Stimulated activated CD4-positive, alpha-beta T cell treated with anti-CD3 and anti-CD28 coated beads, Interleukin-2, amount 100 ng/mL, for 24 hours (primary cell): Measurements from ENCODE around the gene PDK2.

ENCODE experiments used
- DNase-seq, 2 donors: peaks; one replicate each; pipeline ENCODE4 v3.0.0-alpha.2; 2020

PDK2 gene

DNA sequence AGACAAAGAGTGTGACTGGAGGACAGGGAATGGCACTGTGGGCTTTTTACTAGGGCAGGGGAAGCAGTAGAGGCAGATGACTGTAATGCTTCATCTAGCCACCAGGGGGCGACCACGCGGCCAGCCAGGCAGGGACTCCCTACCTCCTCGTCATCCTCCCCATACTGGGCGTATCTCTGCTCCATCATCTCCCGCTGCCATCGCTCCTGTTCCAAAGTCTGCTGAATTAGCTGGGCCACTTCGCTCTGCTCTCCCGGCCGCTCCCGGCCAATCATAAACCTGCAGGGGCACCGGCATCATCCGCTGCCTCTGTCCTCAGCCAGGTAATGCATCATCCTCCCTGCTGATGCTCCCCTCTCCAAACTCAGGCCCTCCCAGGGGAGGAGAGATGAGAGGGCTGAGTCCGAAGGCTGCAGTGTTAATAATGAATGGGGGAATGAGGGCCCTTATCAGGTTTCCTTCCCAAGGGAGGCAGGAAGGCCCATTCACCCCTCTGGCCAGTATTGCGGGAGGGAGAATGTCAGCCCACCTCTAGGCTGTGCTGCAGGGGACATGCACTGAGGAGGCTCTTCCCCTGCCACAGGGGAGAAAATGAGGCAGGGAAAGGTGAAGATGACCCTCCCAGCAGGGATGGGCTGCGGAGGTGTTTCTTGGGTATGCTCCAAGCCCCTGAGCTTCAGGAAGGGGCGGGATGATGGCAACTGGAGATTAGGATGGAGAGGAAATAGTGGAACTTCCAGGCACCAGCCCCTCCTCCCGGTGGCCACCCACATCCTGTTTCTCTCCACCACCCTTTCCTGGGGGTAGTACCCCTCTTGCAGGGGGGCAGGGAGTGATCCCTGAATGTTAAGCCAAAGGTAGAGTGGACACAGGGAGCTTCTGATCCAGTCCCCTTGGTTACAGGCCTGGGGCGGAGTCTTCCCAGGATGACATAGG, 45.1 kb downstream of the PDK2 start:
- peak; percentile 85 for DNase-seq

DNA sequence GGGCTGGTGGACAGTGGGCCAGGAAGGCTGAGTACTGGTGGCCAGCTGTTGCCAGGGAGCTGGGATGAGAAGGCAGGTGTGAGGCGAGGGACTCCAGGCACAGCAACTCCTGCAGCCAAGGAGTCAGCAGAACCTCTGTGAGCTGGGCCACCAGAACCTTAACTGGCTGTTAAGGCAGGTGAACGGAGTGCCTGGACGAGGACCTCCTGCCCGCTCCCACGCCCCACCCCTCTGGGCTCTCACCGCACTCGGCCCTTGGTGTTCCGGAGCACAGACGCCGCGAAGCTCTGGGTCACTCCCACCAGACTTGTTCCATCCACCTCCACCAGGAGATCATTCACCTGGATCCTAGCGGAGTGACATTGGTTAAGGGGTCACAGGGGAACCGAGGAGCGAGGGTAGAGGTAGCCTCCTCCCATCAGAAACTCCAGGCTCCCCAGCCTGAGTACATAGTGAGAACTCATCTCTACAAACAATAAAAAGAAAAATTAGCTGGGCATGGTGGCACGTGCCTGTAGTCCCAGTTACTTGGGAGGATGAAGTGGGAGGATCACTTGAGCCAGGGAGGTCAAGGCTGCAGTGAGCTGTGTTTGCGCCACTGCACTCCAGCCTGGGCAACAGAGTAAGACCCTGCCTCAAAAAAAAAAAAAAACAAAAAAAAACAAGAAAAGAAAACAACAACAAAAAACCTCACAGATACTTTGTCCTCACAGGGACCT, 46.0 kb downstream of the PDK2 start:
- no peak for DNase-seq

DNA sequence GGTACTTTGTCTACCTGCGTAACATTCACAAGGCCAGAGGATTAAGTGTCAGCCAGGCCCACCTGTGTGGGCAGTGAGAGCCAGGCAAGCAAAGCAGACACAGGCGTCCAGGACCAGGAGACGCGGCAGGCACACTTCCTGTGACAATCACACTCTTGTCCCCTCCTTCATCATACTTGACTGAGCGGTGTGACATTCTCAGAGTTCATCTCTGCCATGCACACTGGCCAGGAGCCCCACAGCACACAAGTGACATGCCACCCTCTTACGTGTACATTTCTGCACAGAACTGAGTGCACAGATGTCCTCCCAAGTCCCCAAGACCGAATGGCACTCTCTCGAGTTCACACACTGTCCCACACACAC, 46.6 kb downstream of the PDK2 start:
- no peak for DNase-seq

DNA sequence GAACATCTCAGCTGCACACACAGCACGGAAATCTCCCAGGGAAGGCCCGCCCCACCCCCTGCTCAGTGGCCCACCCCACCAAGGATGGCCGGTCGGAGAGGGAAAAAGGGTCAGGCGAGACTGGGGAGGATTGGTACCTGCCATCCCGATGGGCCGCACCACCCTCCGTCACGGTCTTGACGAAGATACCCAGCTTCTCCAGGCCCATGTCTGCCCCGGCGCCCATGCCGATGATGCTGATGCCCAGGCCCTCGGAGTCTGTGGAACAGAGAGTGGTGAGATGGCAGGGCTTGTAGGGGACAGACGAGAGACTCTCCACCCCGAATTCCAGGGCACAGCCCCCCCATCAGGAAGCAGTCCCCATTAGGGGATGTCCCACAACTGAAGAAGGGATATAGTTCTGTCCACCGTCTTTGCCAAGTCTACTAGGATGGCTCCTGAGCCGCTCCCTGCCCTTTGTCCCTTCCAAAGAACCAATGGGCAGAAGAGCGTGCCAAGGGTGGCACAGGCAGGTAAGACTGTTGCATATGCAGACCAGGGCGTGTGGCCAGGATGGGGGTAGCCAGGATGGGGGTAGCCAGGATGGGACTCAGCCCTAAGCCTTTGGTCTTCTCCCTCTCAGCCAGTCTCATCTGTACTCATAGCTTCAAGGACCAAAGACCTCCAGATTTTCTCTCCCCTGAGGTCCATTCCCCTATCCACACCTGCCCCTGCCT, 48.5 kb downstream of the PDK2 start:
- DNase-seq, result no peak

DNA sequence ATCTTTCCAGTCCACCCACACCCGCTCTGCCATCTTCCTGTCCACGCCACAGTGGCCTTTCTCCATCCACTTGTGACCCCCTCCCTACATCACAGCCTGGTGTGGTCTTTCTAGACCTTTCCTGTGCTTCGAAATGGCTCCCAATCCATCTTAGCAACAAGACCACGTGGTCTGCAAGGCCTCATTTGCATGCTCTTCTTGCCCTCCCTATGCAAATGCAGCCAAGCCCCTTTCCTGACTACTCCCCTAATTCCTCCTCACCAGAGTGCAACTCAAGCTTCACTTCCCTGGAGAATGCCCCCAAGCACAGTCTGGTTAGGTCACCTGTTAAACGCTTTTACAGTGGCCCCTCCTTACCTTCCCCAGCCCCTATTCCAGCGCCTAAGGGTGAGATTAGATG, 49.2 kb downstream of the PDK2 start:
- no peak for DNase-seq

DNA sequence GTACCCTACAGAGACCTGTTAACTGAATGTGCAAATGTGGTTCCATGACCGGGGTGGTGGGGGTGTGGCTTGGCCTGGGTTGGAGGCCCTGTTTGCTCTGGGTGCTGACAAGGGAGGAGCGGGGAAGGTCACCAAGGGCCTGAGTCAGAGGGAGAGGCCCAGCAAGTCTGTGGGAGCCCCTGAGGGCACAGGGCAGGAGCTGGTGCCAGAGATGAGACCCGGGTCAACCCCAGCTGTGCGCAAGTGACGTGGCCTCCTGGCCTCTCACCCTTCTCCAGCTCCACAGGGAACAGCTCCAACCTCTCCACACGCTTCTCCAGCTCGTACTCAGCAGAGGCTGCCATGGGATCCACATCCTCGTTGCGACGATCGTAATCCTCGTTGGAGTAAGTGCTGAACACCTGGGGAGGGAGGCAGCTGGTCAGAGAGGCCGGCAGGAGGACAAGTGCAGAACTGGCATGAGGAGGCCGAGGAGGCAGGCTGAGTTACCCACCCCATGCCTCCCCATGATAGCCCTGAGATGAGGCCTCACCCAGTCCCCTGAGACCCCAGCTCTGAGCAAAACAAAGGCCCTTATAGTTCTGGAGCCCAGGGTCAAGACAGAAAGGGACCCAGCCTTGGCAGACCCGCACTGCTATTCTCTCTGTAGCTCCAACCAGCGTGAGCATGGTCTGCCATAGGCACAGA, 49.8 kb downstream of the PDK2 start:
- DNase-seq, result no peak

DNA sequence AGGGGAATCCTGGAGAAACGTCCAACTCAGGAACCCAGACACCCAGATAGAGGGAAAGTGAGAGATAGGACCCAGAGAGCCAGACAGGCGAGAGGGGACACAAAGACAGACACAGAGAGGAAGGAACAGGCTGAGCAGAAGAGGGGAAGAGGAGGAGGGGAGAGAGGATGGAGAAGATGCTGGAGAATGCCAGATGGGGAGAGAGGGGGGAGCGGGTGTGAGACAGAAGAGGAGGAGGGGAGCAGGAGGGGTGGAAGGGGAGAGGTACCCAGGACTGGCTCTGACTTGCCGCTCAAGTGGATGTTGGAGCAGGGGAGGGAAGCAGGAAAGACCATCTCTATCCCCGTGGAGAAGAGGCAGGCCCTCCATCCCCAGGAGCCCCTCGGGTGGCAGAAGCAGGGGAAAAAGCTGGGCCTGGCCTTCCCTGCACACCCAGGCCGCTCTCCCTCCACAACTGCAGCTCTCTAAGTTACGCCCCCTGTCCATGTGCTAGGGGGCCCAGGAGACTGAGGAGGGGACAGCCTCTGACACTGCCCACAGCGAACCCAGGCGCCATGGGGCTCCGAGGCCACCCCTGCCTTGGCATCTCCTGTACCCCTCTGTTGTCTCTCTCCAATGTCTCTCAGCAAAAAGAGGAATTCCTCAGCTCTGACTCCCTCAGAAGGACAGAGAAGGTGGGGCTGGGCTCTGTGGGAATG, 50.5 kb downstream of the PDK2 start:
- no peak for DNase-seq

DNA sequence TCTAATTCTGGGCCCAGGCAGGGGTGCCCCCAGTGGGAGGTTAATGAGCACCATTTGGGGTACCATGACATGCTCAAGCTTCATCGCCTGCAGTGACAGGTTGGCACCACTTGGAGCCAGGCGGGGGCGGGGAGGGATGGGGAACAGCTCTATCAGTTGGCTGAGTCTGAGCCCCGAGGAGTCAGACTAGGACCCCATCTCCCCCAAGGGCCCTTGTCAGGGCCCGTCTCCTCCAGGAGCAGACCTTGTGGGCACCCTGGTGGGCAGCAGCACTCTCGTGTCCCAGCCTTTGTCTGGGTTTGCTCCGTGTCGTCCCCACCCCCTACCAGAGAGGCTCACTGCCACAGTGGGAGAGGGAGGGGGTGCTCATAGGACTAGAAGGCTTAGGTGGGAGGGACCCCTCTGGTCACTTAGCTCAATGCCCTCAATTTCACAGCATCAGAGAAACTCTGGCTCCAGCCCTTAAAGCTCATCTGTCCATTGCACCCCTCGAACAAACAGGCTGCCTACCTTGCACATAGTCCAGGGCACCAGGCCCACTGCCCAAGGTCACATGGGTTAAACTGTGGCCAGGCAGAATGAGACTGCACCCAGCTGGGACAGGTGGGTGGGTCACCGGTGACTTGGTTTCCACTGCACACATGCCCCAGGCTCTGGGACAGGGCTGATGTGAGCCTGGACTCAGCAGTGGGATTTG, 51.2 kb downstream of the PDK2 start:
- DNase-seq, result peak in 1 of 2 donors; percentile 37

DNA sequence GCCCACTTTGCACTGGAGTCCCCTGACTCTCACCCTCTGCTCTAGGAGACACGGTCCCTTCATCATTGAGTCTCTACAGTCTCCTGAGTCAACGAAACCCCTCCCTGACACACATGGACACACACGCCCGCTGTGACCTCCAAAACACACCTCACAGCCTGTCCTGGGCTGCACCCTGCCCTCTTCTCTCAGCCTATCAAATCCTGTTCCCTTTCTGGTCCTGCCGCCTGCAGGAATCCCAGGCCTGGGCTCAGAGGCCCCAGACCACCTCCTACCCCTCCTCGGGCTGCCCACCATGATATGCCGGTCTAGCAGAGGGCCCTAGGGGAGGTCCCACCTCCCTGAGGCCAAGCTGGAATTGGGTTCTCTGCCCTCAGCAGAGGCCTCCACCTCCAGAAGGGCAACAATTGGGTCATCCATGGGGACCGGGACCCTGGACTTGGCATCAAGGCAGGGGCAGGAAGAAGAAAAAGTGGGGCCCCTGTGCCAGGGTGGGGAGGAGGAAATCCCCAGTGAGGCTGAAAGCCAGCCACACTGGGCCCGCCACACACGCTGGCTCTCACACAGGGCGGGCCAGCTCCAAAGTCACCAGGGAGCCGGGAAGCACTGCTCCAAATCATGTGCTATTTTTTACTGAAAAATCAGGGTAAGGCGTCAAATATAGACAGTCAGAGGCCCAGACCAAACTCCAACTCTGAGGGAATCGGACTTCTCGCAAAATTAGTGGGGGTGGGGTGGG, 51.9 kb downstream of the PDK2 start:
- DNase-seq, result no peak

DNA sequence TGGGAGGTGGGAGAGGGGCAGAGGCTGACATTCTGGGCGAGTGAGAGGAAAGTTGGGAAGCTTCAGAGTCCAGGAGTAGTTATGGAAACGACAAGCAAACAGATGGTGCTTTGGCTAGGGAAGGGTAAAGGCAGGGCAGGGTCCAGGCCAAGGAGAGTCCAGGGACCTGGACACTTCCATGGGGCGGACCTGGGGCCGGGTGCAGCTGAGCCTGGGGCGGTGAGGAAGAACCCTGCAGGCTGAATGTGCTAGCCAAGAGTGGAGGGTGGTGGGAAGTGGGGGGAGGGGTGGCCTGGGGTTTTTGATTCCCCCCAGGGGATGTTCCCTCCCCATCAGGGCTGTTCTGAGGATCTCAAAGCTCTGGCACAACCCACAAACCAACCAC, 52.7 kb downstream of the PDK2 start:
- no peak for DNase-seq

DNA sequence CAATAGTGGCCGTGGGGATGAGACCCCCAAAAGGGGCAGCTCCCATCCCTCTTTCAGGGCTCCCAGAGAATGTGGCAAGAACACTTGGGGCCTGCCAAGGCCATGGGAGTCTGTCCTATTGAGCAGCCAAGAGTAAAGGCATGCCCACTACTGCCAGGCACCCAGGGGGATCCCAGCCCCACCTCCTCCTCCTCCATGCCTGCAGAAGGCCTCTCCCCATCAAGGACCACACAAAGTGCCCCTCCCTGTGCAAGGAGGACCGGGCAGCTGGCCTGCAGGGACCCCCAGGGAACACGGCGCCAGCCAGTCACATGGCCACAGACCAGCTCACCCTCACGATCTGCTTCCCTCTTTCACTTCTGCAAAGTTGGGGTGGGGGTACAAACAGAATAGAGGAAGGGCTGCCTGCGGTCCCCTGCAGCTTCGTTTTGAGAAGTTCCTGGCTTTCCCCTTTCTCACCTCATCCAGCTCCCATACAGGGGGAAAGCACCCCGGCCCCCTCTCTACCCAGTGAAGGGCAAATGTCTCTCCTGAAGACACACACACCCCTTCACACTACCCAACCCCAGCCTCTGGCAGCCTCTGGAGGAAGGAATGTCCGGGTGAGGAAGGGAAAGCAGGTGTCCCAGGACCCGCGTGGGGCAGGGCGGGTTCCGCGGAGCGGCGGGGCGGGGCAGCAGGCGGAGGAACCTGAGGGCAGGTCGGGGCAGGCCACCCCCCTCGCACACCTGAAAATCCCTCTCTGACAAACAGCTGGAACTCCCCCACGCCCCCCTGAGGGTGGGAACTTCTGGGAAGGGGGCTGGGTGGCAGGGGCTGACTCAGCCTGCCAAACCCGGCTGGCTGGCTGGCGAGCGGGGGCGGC, 53.3 kb downstream of the PDK2 start:
- peak; percentile 81 to 82 for DNase-seq

DNA sequence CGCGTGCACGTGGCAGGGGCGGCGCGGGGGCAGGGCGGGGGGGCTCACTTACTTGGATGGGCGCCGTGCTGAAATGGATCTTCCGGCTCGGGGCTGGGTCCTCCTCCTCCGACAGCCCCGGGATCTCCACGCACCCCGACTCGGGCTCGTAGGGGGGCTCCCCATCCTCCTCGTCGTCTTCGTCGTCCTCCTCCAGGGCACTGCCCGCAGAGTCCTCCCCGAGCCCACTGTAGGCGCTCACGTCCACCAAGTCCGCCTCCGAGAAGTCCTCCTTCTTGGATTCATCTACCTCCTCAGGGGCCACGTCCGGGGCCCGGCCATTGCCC, 53.9 kb downstream of the PDK2 start:
- DNase-seq, result no peak

DNA sequence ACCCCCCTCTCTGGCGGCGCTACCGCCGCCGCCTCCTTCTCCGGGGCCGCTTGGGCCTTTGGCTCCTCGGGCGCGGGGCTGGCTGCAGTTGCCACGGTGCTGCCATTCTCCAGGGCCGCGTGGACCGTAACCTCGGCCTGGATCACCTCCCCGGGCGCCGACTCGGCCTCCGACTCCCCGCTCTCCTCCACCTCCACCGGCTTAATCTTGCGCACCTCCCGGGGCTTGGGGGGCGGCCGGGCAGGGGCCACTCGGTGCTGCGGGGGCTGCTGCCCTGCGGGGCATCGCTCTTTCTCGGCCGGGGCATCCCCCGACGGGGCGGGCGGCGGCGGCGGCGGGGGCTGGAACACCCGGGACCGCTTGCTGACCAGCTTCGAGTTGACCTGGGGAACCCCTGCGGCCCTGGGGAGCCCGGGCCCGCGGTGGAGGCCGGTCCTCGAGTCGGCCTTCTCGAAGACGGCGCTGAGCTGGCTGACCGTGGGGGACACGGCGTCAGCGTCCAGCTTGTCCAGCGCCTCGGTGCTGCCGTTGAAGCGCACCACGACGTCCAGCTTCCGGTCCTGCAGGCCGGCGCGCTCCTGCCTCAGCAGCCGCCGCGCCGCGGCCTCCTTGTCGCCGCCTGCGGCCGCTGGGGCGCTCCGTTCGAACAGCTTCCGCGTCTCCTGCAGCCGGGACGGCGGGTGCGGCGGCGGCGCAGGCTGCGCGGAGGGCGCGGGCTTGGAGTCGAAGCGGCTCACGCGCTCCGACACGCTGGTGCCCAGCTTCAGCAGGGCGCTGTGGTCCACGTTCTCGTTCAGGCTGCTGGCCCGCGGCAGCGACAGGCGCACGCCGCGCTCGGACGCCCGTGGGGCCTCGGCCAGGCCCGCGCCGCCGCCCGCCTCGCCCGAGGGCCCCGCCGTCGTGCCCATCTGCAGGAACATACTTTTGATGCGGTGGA, 54.5 kb downstream of the PDK2 start:
- DNase-seq, result peak; percentile 59 to 60

DNA sequence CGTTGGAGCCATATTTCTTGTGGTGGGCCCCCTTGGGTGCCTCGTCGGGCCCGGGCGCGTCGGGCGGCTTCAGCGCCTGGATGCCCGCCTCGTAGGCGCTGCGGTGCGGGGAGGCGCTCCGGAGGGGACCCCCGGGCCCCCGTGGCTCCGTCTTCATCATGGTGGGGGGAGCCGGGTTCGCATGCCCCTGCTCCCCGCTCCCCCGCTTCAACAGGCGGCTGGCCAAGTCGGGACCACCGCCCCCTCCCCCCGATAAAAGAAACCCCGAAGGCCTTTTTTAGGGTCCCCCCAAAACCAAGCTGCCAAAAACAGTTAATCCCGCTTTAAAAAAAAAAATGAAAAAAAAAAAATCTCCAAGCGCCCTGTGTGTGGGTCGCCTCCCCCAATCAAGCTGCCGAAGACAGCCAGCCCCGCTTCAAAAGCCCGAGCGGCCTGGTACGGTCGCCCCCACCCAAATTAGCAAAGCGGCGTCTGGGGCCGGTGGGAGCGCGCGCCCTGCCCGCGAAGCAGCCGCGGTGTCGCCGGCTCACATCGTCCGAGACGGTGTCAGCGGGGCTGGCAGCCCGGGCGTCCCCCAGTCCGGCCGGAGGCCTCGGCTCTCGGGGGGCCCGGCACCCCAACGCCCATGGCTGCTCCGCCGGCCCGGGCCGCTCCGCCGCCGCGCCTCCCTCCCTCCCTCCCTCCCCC, 55.3 kb downstream of the PDK2 start, which contains the start of gene PPP1R9B:
Gene PPP1R9B, minus strand, starts transcription at position 324 of the 687 bp plus-strand sequence. Its CDS starts 164 bp downstream, at position 160.
- peak in 1 of 2 donors; percentile 36 for DNase-seq

DNA sequence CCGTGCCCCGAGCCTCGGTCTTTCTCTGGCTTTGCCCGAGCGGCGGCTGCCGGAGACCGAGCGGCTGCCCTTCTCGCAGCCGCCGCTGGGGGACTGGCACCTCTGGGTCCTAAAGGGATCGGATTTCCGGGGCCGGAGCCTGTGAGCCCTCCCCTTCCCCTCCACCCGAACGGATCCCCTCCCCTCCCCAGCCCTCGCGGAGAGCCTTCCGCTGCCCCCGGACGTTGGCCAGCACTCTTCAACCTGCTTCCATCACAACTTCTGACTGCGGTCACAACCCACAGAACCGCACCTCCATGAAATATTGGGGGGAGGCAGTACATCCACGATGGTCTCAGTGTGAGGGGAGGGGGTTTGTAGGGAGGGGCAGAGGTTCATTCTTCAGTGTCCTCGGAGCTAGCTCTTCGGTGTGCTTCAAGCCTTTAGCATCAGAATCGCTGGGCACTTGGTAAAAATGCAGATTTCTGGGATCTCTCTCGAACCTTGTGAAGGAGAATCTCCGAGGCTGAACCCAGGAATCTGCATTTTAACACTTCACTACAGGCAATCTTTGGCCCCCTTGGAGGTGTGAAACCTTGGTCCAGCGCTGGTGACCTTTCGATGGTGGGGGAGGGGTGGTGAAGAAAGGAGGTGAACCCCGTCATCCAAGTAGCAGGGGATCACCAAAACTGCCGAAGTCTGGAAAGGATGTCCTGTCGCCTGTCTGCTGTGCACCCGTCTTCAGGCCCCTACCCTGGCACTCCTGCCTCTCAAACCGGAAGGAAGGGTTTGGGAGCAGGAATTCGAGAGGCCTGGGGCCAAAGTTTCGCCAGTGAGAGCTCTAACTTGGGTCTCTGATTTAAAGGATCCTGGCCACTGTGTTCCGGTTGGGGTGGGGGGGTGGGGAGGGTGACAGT, 56.1 kb downstream of the PDK2 start:
- peak; percentile 88 to 91 for DNase-seq

DNA sequence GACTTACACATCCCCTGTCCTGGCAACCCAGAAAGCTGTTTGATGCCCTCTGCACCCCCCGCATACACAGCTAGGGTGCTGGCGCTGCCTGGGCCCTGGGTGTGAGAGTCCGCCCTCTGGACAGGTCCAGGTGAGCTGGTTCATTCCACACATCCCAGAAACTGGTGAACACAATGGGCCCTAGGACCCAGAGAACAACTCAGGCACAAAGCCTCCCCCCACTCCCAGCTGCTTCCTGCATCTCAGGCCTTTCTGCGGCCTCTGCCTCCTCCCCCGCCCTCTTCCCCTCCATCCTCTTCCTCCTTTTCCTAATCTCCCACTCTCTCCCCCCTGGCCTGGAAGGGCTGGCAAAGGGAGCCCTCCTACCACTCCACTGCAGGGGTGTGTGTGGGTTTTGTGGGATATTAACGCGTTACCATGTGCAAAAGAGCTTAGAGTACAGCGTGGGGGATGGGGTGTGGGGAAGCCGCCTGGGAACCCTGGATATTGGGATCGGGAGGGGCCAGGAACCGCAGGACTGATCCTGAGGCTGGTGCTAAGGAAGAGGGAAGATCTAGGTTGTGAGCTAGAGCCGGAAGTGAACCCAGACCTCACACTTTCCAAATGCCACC, 56.9 kb downstream of the PDK2 start:
- peak; percentile 59 to 60 for DNase-seq

DNA sequence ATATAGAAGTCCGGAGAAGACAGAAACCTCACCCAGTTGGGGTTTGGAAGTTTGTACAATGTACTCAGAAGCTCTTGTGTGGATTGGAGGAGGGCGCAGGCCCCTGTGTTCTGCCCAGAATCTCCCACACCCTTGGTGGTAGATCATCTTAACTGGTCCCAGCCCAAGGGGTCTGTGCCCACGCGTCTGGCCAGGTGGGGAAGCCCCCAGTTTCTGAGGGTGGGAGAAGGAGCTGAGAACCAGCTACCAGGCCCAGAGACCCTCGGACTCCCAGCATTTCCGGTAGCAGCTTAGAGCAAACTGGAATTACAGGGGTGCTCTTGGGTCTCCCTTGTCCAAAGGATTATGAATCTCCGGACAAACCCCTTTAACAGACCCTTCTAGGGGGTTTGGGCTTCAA, 57.6 kb downstream of the PDK2 start:
- no peak for DNase-seq
